Keratinocyte (primary cell): Measurements from ENCODE around the gene PRKCE. TPM values are rescaled to one million over a fixed set of nuclear protein-coding genes. Genes with fewer than 3 reads are reported as not detected.

Experiments
- DNase-seq: peaks from one replicate; pipeline ENCODE4 v3.0.0-alpha.2; 2011; ENCODE audit warnings: low read depth, missing footprints, low spot score
- FAIRE-seq: peaks from 2 replicates; lab custom pipeline; 2011; peaks lifted over from hg19 to GRCh38; lab: Jason Lieb, UNC
- H2AFZ ChIP-seq: 2 replicates; pipeline ENCODE4 v1.6.0; 2012; ENCODE audit warnings: low read length, control low read depth, inconsistent platforms; ENCODE audit not compliant: control insufficient read depth
- H3K27ac ChIP-seq: 2 replicates; pipeline ENCODE4 v1.5.1; 2011; ENCODE audit warnings: low read length; ENCODE audit not compliant: control insufficient read depth, insufficient read depth
- H3K27me3 ChIP-seq: 3 replicates; pipeline ENCODE4 v1.6.0; 2011; ENCODE audit warnings: low read length; ENCODE audit not compliant: control insufficient read depth, insufficient read depth; ENCODE audit errors: extremely low read depth
- H3K36me3 ChIP-seq, 2 experiments: 2 replicates in 1 of 2; 3 replicates in 1 of 2; pipeline ENCODE4 v1.5.1; 2011; ENCODE audit warnings: low read length in 2 of 2, mild to moderate bottlenecking in 1 of 2; ENCODE audit not compliant: control insufficient read depth in 2 of 2, insufficient read depth in 2 of 2; ENCODE audit errors: extremely low read depth in 1 of 2
- H3K4me1 ChIP-seq: 3 replicates; pipeline ENCODE4 v1.5.1; 2011; ENCODE audit warnings: low read length; ENCODE audit not compliant: control insufficient read depth, insufficient read depth; ENCODE audit errors: extremely low read depth
- H3K4me2 ChIP-seq: 3 replicates; pipeline ENCODE4 v1.6.0; 2011; ENCODE audit warnings: low read depth, low read length; ENCODE audit not compliant: control insufficient read depth, insufficient read depth; ENCODE audit errors: extremely low read depth
- H3K4me3 ChIP-seq, 3 experiments: fragments of 200-600 bp in 1 of 3; sonication (generic) in 1 of 3; 2 replicates in 2 of 3; 3 replicates in 1 of 3; pipeline ENCODE4 v1.5.1; 2011 to 2016; ENCODE audit warnings: low read length in 3 of 3, mild to moderate bottlenecking in 3 of 3, control low read depth in 2 of 3, inconsistent platforms in 1 of 3, low read depth in 1 of 3, mixed read lengths in 1 of 3, mixed run types in 1 of 3, moderate library complexity in 1 of 3; ENCODE audit not compliant: control insufficient read depth in 2 of 3, insufficient read depth in 2 of 3; ENCODE audit errors: extremely low read depth in 1 of 3
- H3K79me2 ChIP-seq: 2 replicates; pipeline ENCODE4 v1.6.0; 2012; ENCODE audit warnings: low read length; ENCODE audit not compliant: control insufficient read depth, insufficient read depth
- H3K9ac ChIP-seq: 3 replicates; pipeline ENCODE4 v1.6.0; 2011; ENCODE audit warnings: low read length; ENCODE audit not compliant: control insufficient read depth, insufficient read depth; ENCODE audit errors: extremely low read depth
- H3K9me1 ChIP-seq: 3 replicates; pipeline ENCODE4 v1.6.0; 2011; ENCODE audit warnings: low read length; ENCODE audit not compliant: control insufficient read depth, insufficient read depth; ENCODE audit errors: extremely low read depth
- H3K9me3 ChIP-seq: 2 replicates; pipeline ENCODE4 v1.5.1; 2012; ENCODE audit warnings: low read depth, low read length; ENCODE audit not compliant: control insufficient read depth
- H4K20me1 ChIP-seq: 3 replicates; pipeline ENCODE4 v1.6.0; 2011; ENCODE audit warnings: low read length; ENCODE audit not compliant: control insufficient read depth, insufficient read depth; ENCODE audit errors: extremely low read depth
- CTCF ChIP-seq, 3 experiments: IDR thresholded peaks in 1 of 3; conservative IDR thresholded peaks in 1 of 3; optimal IDR thresholded peaks in 1 of 3; 2 replicates in 2 of 3; 3 replicates in 1 of 3; pipeline versions ENCODE3 to v1.5.1; 2011; ENCODE audit warnings: low read length in 3 of 3, mild to moderate bottlenecking in 3 of 3, moderate library complexity in 2 of 3, control low read depth in 1 of 3, inconsistent platforms in 1 of 3; ENCODE audit not compliant: insufficient read depth in 2 of 3; ENCODE audit errors: extremely low read depth in 1 of 3
- EZH2 ChIP-seq: IDR thresholded peaks from one replicate; pipeline ENCODE4 v1.6.1; 2012; ENCODE audit warnings: inconsistent platforms, mild to moderate bottlenecking, low read length, moderate library complexity
- dilution Hi-C: fragments of 300-500 bp; cut with MboI; formaldehyde crosslinking; loops from one replicate; pipeline ENCODE4 v1.7.0; 2020; ENCODE audit warnings: low sequenced_read_pairs; ENCODE audit not compliant: extremely low pct_ligation_motif_present
- polyA plus RNA-seq, 5 experiments: library from polyadenylated mRNA; depleted of rRNA in 3 of 5; stranded (reverse) in 3 of 5; stranded (forward) in 1 of 5; unstranded in 1 of 5; fragments of >200 nt; gene quantifications; 1 replicate in 1 of 5; 2 replicates in 3 of 5; 3 replicates in 1 of 5; pipeline versions ENCODE4 v1.2.1 to v1.2.3, GENCODE V29; 2011 to 2012; ENCODE audit warnings: missing spikeins in 2 of 5, low read depth in 1 of 5, low replicate concordance in 1 of 5

Gene PRKCE
- polyA plus RNA-seq, 1 donor (not counting 4 experiments of a cell fraction or from before 2014, with no cell fraction given), result 2.0 TPM

- Histone ChIP-seq H4K20me1 (no peaks in the 10 kb centered on the region), H3K4me2 (no peak overlapping the region), H3K79me2 (no peaks in the 10 kb centered on the region), H3K4me1 (no peaks in the 10 kb centered on the region), H2AFZ (no peak overlapping the region), H3K27ac (no peak overlapping the region), H3K27me3 (no peaks in the 10 kb centered on the region), H3K9me3 (peaks cover 2% of the 10 kb centered on the region), H3K9ac (no peak overlapping the region), H3K36me3 (no peaks in the 10 kb centered on the region), H3K4me3 (no peak overlapping the region), H3K9me1 (no peaks in the 10 kb centered on the region)
- dilution Hi-C loops, result no loop called here
- FAIRE-seq (no peak), DNase-seq (no peak)
- no peak for TF ChIP-seq EZH2
- no peak for TF ChIP-seq CTCF (optimal IDR thresholded peaks at IDR 0.05 in 1 of 3, IDR thresholded peaks at IDR 0.05 in 1 of 3, conservative IDR thresholded peaks at IDR 0.05 in 1 of 3; ENCODE audit: extremely low read depth in 1 of 3, insufficient read depth in 2 of 3, low read length in 3 of 3)
Measured at GRCh38 chr2:45746888-45747287, 95.4 kb downstream of the PRKCE start.

- FAIRE-seq (no peak), DNase-seq (no peak)
- dilution Hi-C loops, result no loop called here
- H4K20me1 ChIP-seq, result no peaks in the 10 kb centered on the region
- H3K9me1 ChIP-seq, result no peaks in the 10 kb centered on the region
- H3K9me3 ChIP-seq, result peaks cover 2% of the 10 kb centered on the region
- no peaks in the 10 kb centered on the region for H3K36me3 ChIP-seq
- H3K79me2 ChIP-seq, result no peaks in the 10 kb centered on the region
- H3K4me2 ChIP-seq, result no peak overlapping the region
- H3K4me3 ChIP-seq, result no peak overlapping the region
- TF ChIP-seq EZH2, result no peak
- no peak for TF ChIP-seq CTCF (optimal IDR thresholded peaks at IDR 0.05 in 1 of 3, IDR thresholded peaks at IDR 0.05 in 1 of 3, conservative IDR thresholded peaks at IDR 0.05 in 1 of 3; ENCODE audit: extremely low read depth in 1 of 3, insufficient read depth in 2 of 3, low read length in 3 of 3)
- no peak overlapping the region for H3K9ac ChIP-seq
- no peak overlapping the region for H3K27ac ChIP-seq
- H2AFZ ChIP-seq, result no peak overlapping the region
- H3K4me1 ChIP-seq, result no peaks in the 10 kb centered on the region
- no peaks in the 10 kb centered on the region for H3K27me3 ChIP-seq
Measured at GRCh38 chr2:45747363-45747762, 95.9 kb downstream of the PRKCE start.
